ENCODE measurements around the gene PCIF1. TPM values are rescaled to one million over a fixed set of nuclear protein-coding genes. Genes with fewer than 3 reads are reported as not detected.

PCIF1 gene
- total and polyA plus RNA-seq, 9 of the 15 experiments (the other 6 are each of a cell fraction or from before 2014, with no cell fraction given), result 5.8 to 29.4 (median 11.3) TPM

DNA sequence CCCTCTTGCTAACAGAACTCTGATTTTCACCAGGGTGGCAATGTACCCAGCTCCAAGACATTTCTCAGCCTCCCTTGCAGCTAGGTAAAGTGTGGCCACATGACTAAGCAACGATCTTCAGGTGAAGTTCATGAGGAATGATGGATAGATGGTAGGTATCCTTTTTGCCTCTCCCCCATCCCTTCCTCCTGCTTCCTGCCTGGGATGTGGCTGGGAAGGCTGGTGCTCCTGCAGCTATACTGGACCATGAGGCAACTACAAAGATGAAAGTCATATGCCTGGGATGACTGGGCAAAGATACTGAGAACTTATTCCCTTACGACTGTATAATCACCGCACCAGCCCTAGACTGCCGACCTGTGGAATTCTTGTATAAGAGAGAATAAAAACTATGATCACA is 24.1 kb downstream of the PCIF1 start (continued):
- TF ChIP-seq ZNF75A (CRISPR knock-in tag; IDR thresholded peaks at IDR 0.05), result no peak
- no peak for TF ChIP-seq MCM7 (IDR thresholded peaks at IDR 0.05)
- TF ChIP-seq ZNF311 (CRISPR knock-in tag; IDR thresholded peaks at IDR 0.05), result no peak
- peak; percentile 98 for TF ChIP-seq RBM25 (IDR thresholded peaks at IDR 0.05; ENCODE audit: low read depth, low read length, severe bottlenecking)
- no peak for TF ChIP-seq RBM34 (IDR thresholded peaks at IDR 0.05; ENCODE audit: borderline replicate concordance, insufficient read depth, low read length)
- no peak for TF ChIP-seq TEAD2 (tag; IDR thresholded peaks at IDR 0.05)
- TF ChIP-seq GABPB2 (CRISPR knock-in tag; conservative IDR thresholded peaks at IDR 0.05), result no peak
- no peak for TF ChIP-seq ZNF785 (CRISPR knock-in tag; IDR thresholded peaks at IDR 0.05)
- TF ChIP-seq TRIM24 (IDR thresholded peaks at IDR 0.05), result no peak
- TF ChIP-seq ZNF764 (CRISPR knock-in tag; IDR thresholded peaks at IDR 0.05; ENCODE audit: low read depth), result no peak
- no peak for TF ChIP-seq BDP1 (IDR thresholded peaks at IDR 0.05; ENCODE audit: insufficient read depth, insufficient read length)
- no peak for TF ChIP-seq CCAR2 (IDR thresholded peaks at IDR 0.05; ENCODE audit: low read depth, low read length)
- no peak for TF ChIP-seq CBX3 (IDR thresholded peaks at IDR 0.05; ENCODE audit: borderline replicate concordance in 1 of 2, low read length in 2 of 2)
- no peak for TF ChIP-seq CXXC5 (CRISPR knock-in tag; IDR thresholded peaks at IDR 0.05)
- 0 out of 4 replicates have a peak, but pooled peaks of 1 of the 2 experiments have one; percentile 32 for TF ChIP-seq RCOR1 (IDR thresholded peaks at IDR 0.05; ENCODE audit: borderline replicate concordance in 1 of 2, low read depth in 2 of 2, low read length in 2 of 2)
- TF ChIP-seq, protein P1, sequence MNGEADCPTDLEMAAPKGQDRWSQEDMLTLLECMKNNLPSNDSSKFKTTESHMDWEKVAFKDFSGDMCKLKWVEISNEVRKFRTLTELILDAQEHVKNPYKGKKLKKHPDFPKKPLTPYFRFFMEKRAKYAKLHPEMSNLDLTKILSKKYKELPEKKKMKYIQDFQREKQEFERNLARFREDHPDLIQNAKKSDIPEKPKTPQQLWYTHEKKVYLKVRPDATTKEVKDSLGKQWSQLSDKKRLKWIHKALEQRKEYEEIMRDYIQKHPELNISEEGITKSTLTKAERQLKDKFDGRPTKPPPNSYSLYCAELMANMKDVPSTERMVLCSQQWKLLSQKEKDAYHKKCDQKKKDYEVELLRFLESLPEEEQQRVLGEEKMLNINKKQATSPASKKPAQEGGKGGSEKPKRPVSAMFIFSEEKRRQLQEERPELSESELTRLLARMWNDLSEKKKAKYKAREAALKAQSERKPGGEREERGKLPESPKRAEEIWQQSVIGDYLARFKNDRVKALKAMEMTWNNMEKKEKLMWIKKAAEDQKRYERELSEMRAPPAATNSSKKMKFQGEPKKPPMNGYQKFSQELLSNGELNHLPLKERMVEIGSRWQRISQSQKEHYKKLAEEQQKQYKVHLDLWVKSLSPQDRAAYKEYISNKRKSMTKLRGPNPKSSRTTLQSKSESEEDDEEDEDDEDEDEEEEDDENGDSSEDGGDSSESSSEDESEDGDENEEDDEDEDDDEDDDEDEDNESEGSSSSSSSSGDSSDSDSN (IDR thresholded peaks at IDR 0.05; ENCODE audit: borderline replicate concordance in 1 of 2, low read depth in 2 of 2, low read length in 2 of 2), result no peak
- no peak for TF ChIP-seq DNMT1 (IDR thresholded peaks at IDR 0.05)
- TF ChIP-seq, protein P2, sequence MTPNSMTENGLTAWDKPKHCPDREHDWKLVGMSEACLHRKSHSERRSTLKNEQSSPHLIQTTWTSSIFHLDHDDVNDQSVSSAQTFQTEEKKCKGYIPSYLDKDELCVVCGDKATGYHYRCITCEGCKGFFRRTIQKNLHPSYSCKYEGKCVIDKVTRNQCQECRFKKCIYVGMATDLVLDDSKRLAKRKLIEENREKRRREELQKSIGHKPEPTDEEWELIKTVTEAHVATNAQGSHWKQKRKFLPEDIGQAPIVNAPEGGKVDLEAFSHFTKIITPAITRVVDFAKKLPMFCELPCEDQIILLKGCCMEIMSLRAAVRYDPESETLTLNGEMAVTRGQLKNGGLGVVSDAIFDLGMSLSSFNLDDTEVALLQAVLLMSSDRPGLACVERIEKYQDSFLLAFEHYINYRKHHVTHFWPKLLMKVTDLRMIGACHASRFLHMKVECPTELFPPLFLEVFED (CRISPR knock-in tag; conservative IDR thresholded peaks at IDR 0.05), result no peak
- TF ChIP-seq, protein P3, sequence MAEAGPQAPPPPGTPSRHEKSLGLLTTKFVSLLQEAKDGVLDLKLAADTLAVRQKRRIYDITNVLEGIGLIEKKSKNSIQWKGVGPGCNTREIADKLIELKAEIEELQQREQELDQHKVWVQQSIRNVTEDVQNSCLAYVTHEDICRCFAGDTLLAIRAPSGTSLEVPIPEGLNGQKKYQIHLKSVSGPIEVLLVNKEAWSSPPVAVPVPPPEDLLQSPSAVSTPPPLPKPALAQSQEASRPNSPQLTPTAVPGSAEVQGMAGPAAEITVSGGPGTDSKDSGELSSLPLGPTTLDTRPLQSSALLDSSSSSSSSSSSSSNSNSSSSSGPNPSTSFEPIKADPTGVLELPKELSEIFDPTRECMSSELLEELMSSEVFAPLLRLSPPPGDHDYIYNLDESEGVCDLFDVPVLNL (CRISPR knock-in tag; IDR thresholded peaks at IDR 0.05; ENCODE audit: low read depth), result no peak
- TF ChIP-seq, protein P4, sequence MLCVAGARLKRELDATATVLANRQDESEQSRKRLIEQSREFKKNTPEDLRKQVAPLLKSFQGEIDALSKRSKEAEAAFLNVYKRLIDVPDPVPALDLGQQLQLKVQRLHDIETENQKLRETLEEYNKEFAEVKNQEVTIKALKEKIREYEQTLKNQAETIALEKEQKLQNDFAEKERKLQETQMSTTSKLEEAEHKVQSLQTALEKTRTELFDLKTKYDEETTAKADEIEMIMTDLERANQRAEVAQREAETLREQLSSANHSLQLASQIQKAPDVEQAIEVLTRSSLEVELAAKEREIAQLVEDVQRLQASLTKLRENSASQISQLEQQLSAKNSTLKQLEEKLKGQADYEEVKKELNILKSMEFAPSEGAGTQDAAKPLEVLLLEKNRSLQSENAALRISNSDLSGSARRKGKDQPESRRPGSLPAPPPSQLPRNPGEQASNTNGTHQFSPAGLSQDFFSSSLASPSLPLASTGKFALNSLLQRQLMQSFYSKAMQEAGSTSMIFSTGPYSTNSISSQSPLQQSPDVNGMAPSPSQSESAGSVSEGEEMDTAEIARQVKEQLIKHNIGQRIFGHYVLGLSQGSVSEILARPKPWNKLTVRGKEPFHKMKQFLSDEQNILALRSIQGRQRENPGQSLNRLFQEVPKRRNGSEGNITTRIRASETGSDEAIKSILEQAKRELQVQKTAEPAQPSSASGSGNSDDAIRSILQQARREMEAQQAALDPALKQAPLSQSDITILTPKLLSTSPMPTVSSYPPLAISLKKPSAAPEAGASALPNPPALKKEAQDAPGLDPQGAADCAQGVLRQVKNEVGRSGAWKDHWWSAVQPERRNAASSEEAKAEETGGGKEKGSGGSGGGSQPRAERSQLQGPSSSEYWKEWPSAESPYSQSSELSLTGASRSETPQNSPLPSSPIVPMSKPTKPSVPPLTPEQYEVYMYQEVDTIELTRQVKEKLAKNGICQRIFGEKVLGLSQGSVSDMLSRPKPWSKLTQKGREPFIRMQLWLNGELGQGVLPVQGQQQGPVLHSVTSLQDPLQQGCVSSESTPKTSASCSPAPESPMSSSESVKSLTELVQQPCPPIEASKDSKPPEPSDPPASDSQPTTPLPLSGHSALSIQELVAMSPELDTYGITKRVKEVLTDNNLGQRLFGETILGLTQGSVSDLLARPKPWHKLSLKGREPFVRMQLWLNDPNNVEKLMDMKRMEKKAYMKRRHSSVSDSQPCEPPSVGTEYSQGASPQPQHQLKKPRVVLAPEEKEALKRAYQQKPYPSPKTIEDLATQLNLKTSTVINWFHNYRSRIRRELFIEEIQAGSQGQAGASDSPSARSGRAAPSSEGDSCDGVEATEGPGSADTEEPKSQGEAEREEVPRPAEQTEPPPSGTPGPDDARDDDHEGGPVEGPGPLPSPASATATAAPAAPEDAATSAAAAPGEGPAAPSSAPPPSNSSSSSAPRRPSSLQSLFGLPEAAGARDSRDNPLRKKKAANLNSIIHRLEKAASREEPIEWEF (CRISPR knock-in tag; IDR thresholded peaks at IDR 0.05), result no peak

Measured in K562 (cell line).